ENCODE data around the gene RAB27B.
"Not testable (repeated sequence)": the region's sequence is repeated elsewhere in the genome, so short reads cannot be mapped to it uniquely, and the experiment has no call there.

RAB27B gene

GRCh38 chr18:54820785-54821275, 7.4 kb upstream of the RAB27B start:
- not testable (repeated sequence) for H3K18ac ChIP-seq (ENCODE audit: low read length); H3K79me2 ChIP-seq (ENCODE audit: control insufficient read depth, insufficient read depth, low read length); H3K27me3 ChIP-seq (ENCODE audit: insufficient read depth, low read length, poor library complexity); H3K4me1 ChIP-seq (ENCODE audit: control insufficient read depth, low read depth, low read length); H3K4ac ChIP-seq (ENCODE audit: low read depth, low read length); H2AK5ac ChIP-seq (ENCODE audit: low read length); H3K79me1 ChIP-seq (ENCODE audit: low read length); H3K36me3 ChIP-seq (ENCODE audit: control insufficient read depth, insufficient read depth, low read length); H3K27ac ChIP-seq (ENCODE audit: low read depth, low read length); H3K56ac ChIP-seq (ENCODE audit: low read length); H2BK5ac ChIP-seq (ENCODE audit: low read length); H2BK15ac ChIP-seq (replicated peaks; ENCODE audit: low read depth); H3K4me2 ChIP-seq (ENCODE audit: low read length); DNase-seq; H3K4me3 ChIP-seq (ENCODE audit: low read length); H4K5ac ChIP-seq (ENCODE audit: low read length); H3K9ac ChIP-seq (ENCODE audit: low read length); H2BK120ac ChIP-seq (ENCODE audit: low read depth, low read length); H4K8ac ChIP-seq (ENCODE audit: low read depth, low read length); H3K23ac ChIP-seq (ENCODE audit: low read length)
- no CpG with 5 or more reads among the region's 2 CpGs for WGBS (ENCODE audit: extremely low coverage, insufficient coverage, low lambda C conversion rate)

- WGBS (ENCODE audit: extremely low coverage, insufficient coverage, low lambda C conversion rate), result no CpG with 5 or more reads among the region's 6 CpGs
- no peak overlapping the region for H3K23ac ChIP-seq (ENCODE audit: low read length)
Measured at GRCh38 chr18:54822872-54823845, 5.1 kb upstream of the RAB27B start.

GRCh38 chr18:54824761-54825160, 3.5 kb upstream of the RAB27B start:
- H3K36me3 ChIP-seq (ENCODE audit: control insufficient read depth, insufficient read depth, low read length), result no peaks in the 10 kb centered on the region
- no peak overlapping the region for H3K9ac ChIP-seq (ENCODE audit: low read length)
- H3K4me2 ChIP-seq (ENCODE audit: low read length), result no peak overlapping the region
- H3K56ac ChIP-seq (ENCODE audit: low read length), result no peak overlapping the region
- H2BK15ac ChIP-seq (replicated peaks; ENCODE audit: low read depth), result no peak overlapping the region
- H4K5ac ChIP-seq (ENCODE audit: low read length), result no peak overlapping the region
- H2BK5ac ChIP-seq (ENCODE audit: low read length), result no peak overlapping the region
- no peak overlapping the region for H3K4ac ChIP-seq (ENCODE audit: low read depth, low read length)
- no peak overlapping the region for H3K18ac ChIP-seq (ENCODE audit: low read length)
- no peak for DNase-seq
- H3K23ac ChIP-seq (ENCODE audit: low read length), result no peak overlapping the region
- H3K4me3 ChIP-seq (ENCODE audit: low read length), result no peak overlapping the region
- H4K8ac ChIP-seq (ENCODE audit: low read depth, low read length), result no peak overlapping the region
- no peak overlapping the region for H2BK120ac ChIP-seq (ENCODE audit: low read depth, low read length)
- H3K79me2 ChIP-seq (ENCODE audit: control insufficient read depth, insufficient read depth, low read length), result no peaks in the 10 kb centered on the region
- H3K4me1 ChIP-seq (ENCODE audit: control insufficient read depth, low read depth, low read length), result no peaks in the 10 kb centered on the region
- no peak overlapping the region for H3K27ac ChIP-seq (ENCODE audit: low read depth, low read length)
- H3K79me1 ChIP-seq (ENCODE audit: low read length), result no peaks in the 10 kb centered on the region
- H2AK5ac ChIP-seq (ENCODE audit: low read length), result no peak overlapping the region
- no CpG with 5 or more reads among the region's 1 CpG for WGBS (ENCODE audit: extremely low coverage, insufficient coverage, low lambda C conversion rate)
- H3K27me3 ChIP-seq (ENCODE audit: insufficient read depth, low read length, poor library complexity), result no peaks in the 10 kb centered on the region

More at GRCh38 chr18:54822872-54823845, 5.1 kb upstream of the RAB27B start:
- no peak for DNase-seq
- H3K56ac ChIP-seq (ENCODE audit: low read length), result no peak overlapping the region
- H4K8ac ChIP-seq (ENCODE audit: low read depth, low read length), result no peak overlapping the region
- no peak overlapping the region for H3K4me3 ChIP-seq (ENCODE audit: low read length)
- H3K4me2 ChIP-seq (ENCODE audit: low read length), result no peak overlapping the region
- H3K36me3 ChIP-seq (ENCODE audit: control insufficient read depth, insufficient read depth, low read length), result no peaks in the 10 kb centered on the region
- no peak overlapping the region for H3K18ac ChIP-seq (ENCODE audit: low read length)
- H3K9ac ChIP-seq (ENCODE audit: low read length), result no peak overlapping the region
- no peak overlapping the region for H4K5ac ChIP-seq (ENCODE audit: low read length)
- no peaks in the 10 kb centered on the region for H3K4me1 ChIP-seq (ENCODE audit: control insufficient read depth, low read depth, low read length)
- no peak overlapping the region for H2BK5ac ChIP-seq (ENCODE audit: low read length)
- no peak overlapping the region for H2BK15ac ChIP-seq (replicated peaks; ENCODE audit: low read depth)
- H2AK5ac ChIP-seq (ENCODE audit: low read length), result no peak overlapping the region
- H3K4ac ChIP-seq (ENCODE audit: low read depth, low read length), result no peak overlapping the region
- H3K27me3 ChIP-seq (ENCODE audit: insufficient read depth, low read length, poor library complexity), result no peaks in the 10 kb centered on the region
- H3K79me2 ChIP-seq (ENCODE audit: control insufficient read depth, insufficient read depth, low read length), result no peaks in the 10 kb centered on the region
- H2BK120ac ChIP-seq (ENCODE audit: low read depth, low read length), result no peak overlapping the region
- H3K79me1 ChIP-seq (ENCODE audit: low read length), result no peaks in the 10 kb centered on the region
- H3K27ac ChIP-seq (ENCODE audit: low read depth, low read length), result no peak overlapping the region

GRCh38 chr18:54825601-54826344, 2.5 kb upstream of the RAB27B start:
- no peak overlapping the region for H3K4me2 ChIP-seq (ENCODE audit: low read length)
- no peaks in the 10 kb centered on the region for H3K79me1 ChIP-seq (ENCODE audit: low read length)
- DNase-seq, result no peak
- no peaks in the 10 kb centered on the region for H3K4me1 ChIP-seq (ENCODE audit: control insufficient read depth, low read depth, low read length)
- no peak overlapping the region for H3K56ac ChIP-seq (ENCODE audit: low read length)
- no peak overlapping the region for H4K8ac ChIP-seq (ENCODE audit: low read depth, low read length)
- H3K4ac ChIP-seq (ENCODE audit: low read depth, low read length), result no peak overlapping the region
- H3K18ac ChIP-seq (ENCODE audit: low read length), result no peak overlapping the region
- H4K5ac ChIP-seq (ENCODE audit: low read length), result no peak overlapping the region
- no peaks in the 10 kb centered on the region for H3K27me3 ChIP-seq (ENCODE audit: insufficient read depth, low read length, poor library complexity)
- H3K9ac ChIP-seq (ENCODE audit: low read length), result no peak overlapping the region
- WGBS (ENCODE audit: extremely low coverage, insufficient coverage, low lambda C conversion rate), result no CpG with 5 or more reads among the region's 2 CpGs
- H3K79me2 ChIP-seq (ENCODE audit: control insufficient read depth, insufficient read depth, low read length), result no peaks in the 10 kb centered on the region
- no peak overlapping the region for H2BK5ac ChIP-seq (ENCODE audit: low read length)
- no peak overlapping the region for H2BK120ac ChIP-seq (ENCODE audit: low read depth, low read length)
- no peaks in the 10 kb centered on the region for H3K36me3 ChIP-seq (ENCODE audit: control insufficient read depth, insufficient read depth, low read length)
- H2AK5ac ChIP-seq (ENCODE audit: low read length), result no peak overlapping the region
- H3K4me3 ChIP-seq (ENCODE audit: low read length), result no peak overlapping the region
- no peak overlapping the region for H2BK15ac ChIP-seq (replicated peaks; ENCODE audit: low read depth)
- H3K27ac ChIP-seq (ENCODE audit: low read depth, low read length), result no peak overlapping the region
- H3K23ac ChIP-seq (ENCODE audit: low read length), result no peak overlapping the region

GRCh38 chr18:54828986-54829385, 709 bp downstream of the RAB27B start:
- no peak overlapping the region for H3K23ac ChIP-seq (ENCODE audit: low read length)
- no peak overlapping the region for H3K18ac ChIP-seq (ENCODE audit: low read length)
- no peak overlapping the region for H3K56ac ChIP-seq (ENCODE audit: low read length)
- DNase-seq, result no peak
- H3K4ac ChIP-seq (ENCODE audit: low read depth, low read length), result no peak overlapping the region
- H3K27ac ChIP-seq (ENCODE audit: low read depth, low read length), result no peak overlapping the region
- no peak overlapping the region for H3K4me3 ChIP-seq (ENCODE audit: low read length)
- no peaks in the 10 kb centered on the region for H3K79me2 ChIP-seq (ENCODE audit: control insufficient read depth, insufficient read depth, low read length)
- H4K8ac ChIP-seq (ENCODE audit: low read depth, low read length), result no peak overlapping the region
- no peak overlapping the region for H2BK120ac ChIP-seq (ENCODE audit: low read depth, low read length)
- no peak overlapping the region for H3K9ac ChIP-seq (ENCODE audit: low read length)
- H3K4me2 ChIP-seq (ENCODE audit: low read length), result peak overlapping the region; percentile 78
- no peak overlapping the region for H2BK15ac ChIP-seq (replicated peaks; ENCODE audit: low read depth)
- no peak overlapping the region for H2AK5ac ChIP-seq (ENCODE audit: low read length)
- WGBS (ENCODE audit: extremely low coverage, insufficient coverage, low lambda C conversion rate), result no CpG with 5 or more reads among the region's 2 CpGs
- H3K27me3 ChIP-seq (ENCODE audit: insufficient read depth, low read length, poor library complexity), result no peaks in the 10 kb centered on the region
- H2BK5ac ChIP-seq (ENCODE audit: low read length), result no peak overlapping the region
- no peaks in the 10 kb centered on the region for H3K36me3 ChIP-seq (ENCODE audit: control insufficient read depth, insufficient read depth, low read length)
- no peaks in the 10 kb centered on the region for H3K4me1 ChIP-seq (ENCODE audit: control insufficient read depth, low read depth, low read length)
- no peak overlapping the region for H4K5ac ChIP-seq (ENCODE audit: low read length)
- no peaks in the 10 kb centered on the region for H3K79me1 ChIP-seq (ENCODE audit: low read length)
